ENCODE data around the gene CPA4.

- TF ChIP-seq CTCF (IDR thresholded peaks at IDR 0.05), result no peak
- no peak for TF ChIP-seq POLR2A (IDR thresholded peaks at IDR 0.05)
These were observed 9.7 kb downstream of the CPA4 start for GRCh38 chr7:130302649-130303048.

Measured in Peyer's patch (tissue), 4 donors.